ENCODE results near the gene TANGO6. TPM values are rescaled to one million over a fixed set of nuclear protein-coding genes. Genes with fewer than 3 reads are reported as not detected.
"Not testable (repeated sequence)": the region's sequence is repeated elsewhere in the genome, so short reads cannot be mapped to it uniquely, and the experiment has no call there.

Gene TANGO6
- total RNA-seq, 1 donor from 2014 or later, result 3.7 TPM

GRCh38 chr16:69118994-69119393, 275.7 kb downstream of the TANGO6 start:
- Histone ChIP-seq H3K36me3 (peaks cover 32 to 60% of the 10 kb centered on the region in 2 donors), H3K27me3 (no peaks in the 10 kb centered on the region), H3K27ac (no peak overlapping the region), H3K9me3 (no peaks in the 10 kb centered on the region), H3K4me1 (peaks cover 0 to 10% of the 10 kb centered on the region in 2 donors), H3K4me3 (no peak overlapping the region)
- no peak for DNase-seq (ENCODE audit: low spot score in 2 of 2)
- intact Hi-C loops (cut with DNase I), result no loop called here
- no peak for TF ChIP-seq CTCF (IDR thresholded peaks at IDR 0.05)

- Histone ChIP-seq H3K4me1 (peaks cover 0 to 10% of the 10 kb centered on the region in 2 donors), H3K27ac (no peak overlapping the region), H3K36me3 (peaks cover 26 to 55% of the 10 kb centered on the region in 2 donors), H3K27me3 (no peaks in the 10 kb centered on the region), H3K4me3 (no peak overlapping the region), H3K9me3 (no peaks in the 10 kb centered on the region)
- no peak for DNase-seq (ENCODE audit: low spot score in 2 of 2)
- no peak for TF ChIP-seq CTCF (IDR thresholded peaks at IDR 0.05)
- intact Hi-C loops (cut with DNase I), result no loop called here
These were observed 276.2 kb downstream of the TANGO6 start for GRCh38 chr16:69119536-69119935.

- intact Hi-C loops (cut with DNase I), result no loop called here
- peaks cover 0 to 10% of the 10 kb centered on the region in 2 donors for H3K4me1 ChIP-seq
- no peaks in the 10 kb centered on the region for H3K9me3 ChIP-seq
- H3K4me3 ChIP-seq, result no peak overlapping the region
- H3K27me3 ChIP-seq, result no peaks in the 10 kb centered on the region
- peaks cover 25 to 48% of the 10 kb centered on the region in 2 donors for H3K36me3 ChIP-seq
- TF ChIP-seq CTCF (IDR thresholded peaks at IDR 0.05), result no peak
- no peak overlapping the region for H3K27ac ChIP-seq
- DNase-seq (ENCODE audit: low spot score in 2 of 2), result no peak
These were observed 276.8 kb downstream of the TANGO6 start for GRCh38 chr16:69120096-69120664.

- no peaks in the 10 kb centered on the region for H3K9me3 ChIP-seq
- no peaks in the 10 kb centered on the region for H3K4me1 ChIP-seq
- no peaks in the 10 kb centered on the region for H3K27me3 ChIP-seq
- H3K27ac ChIP-seq, result no peak overlapping the region
- peak; percentile 36 to 63 (median 37) for TF ChIP-seq CTCF (IDR thresholded peaks at IDR 0.05)
- DNase-seq (ENCODE audit: low spot score in 2 of 2), result no peak
- intact Hi-C loops (cut with DNase I), result loop anchor here (2.0 kb wide), 3 partner anchors 219 to 595 kb away; no protein-coding TSS in a partner anchor
- no peak overlapping the region for H3K4me3 ChIP-seq
- H3K36me3 ChIP-seq, result peaks cover 21 to 30% of the 10 kb centered on the region in 2 donors
These were observed 280.6 kb downstream of the TANGO6 start for GRCh38 chr16:69123910-69124309.

- DNase-seq (ENCODE audit: low spot score in 2 of 2); H3K27ac ChIP-seq: not testable (repeated sequence)
- intact Hi-C loops (cut with DNase I), result loop anchor here (2.0 kb wide), 3 partner anchors 220 to 596 kb away; no protein-coding TSS in a partner anchor
These were observed 281.1 kb downstream of the TANGO6 start for GRCh38 chr16:69124406-69124805.

GRCh38 chr16:69124961-69125360, 281.6 kb downstream of the TANGO6 start:
- intact Hi-C loops (cut with DNase I), result loop anchor here (2.0 kb wide), 3 partner anchors 220 to 596 kb away; no protein-coding TSS in a partner anchor
- H3K9me3 ChIP-seq; H3K27ac ChIP-seq; H3K4me1 ChIP-seq; H3K4me3 ChIP-seq; DNase-seq (ENCODE audit: low spot score in 2 of 2); H3K27me3 ChIP-seq: not testable (repeated sequence)
- peaks cover 11 to 19% of the 10 kb centered on the region in 2 donors for H3K36me3 ChIP-seq

More at GRCh38 chr16:69124406-69124805, 281.1 kb downstream of the TANGO6 start:
- not testable (repeated sequence) for H3K9me3 ChIP-seq, H3K4me1 ChIP-seq, H3K27me3 ChIP-seq, H3K4me3 ChIP-seq
- H3K36me3 ChIP-seq, result peaks cover 16 to 25% of the 10 kb centered on the region in 2 donors

Data from ascending aorta (tissue), 2 donors.